Calu3 (cell line): Measurements from ENCODE around the gene CD44. TPM values are rescaled to one million over a fixed set of nuclear protein-coding genes. Genes with fewer than 3 reads are reported as not detected.

Experiments used
- BruUV-seq: library from RNA; stranded (reverse); fragments of 400-500 nt; replicated peaks from 2 replicates; lab custom pipeline; 2021; lab: Mats Ljungman, UMichigan
- CTCF ChIA-PET: fragments of 300-600 bp; sonication (Branson Sonifier 250); formaldehyde crosslinking; loops from one replicate; lab custom pipeline; 2022; ENCODE audit warnings: antibody characterized with exemption; lab: Charles Lee
- DNase-seq: peaks from one replicate; pipeline ENCODE4 v3.0.0; 2022
- H3K27ac Mint-ChIP-seq: one replicate; pipeline ENCODE4 v1.8.0; 2022; ENCODE audit warnings: mixed read lengths; ENCODE audit not compliant: unreplicated experiment
- H3K27me3 Mint-ChIP-seq: one replicate; pipeline ENCODE4 v1.8.0; 2022; ENCODE audit warnings: mixed read lengths; ENCODE audit not compliant: unreplicated experiment
- H3K36me3 Mint-ChIP-seq: one replicate; pipeline ENCODE4 v1.8.0; 2022; ENCODE audit warnings: mild to moderate bottlenecking, moderate library complexity, mixed read lengths; ENCODE audit not compliant: insufficient read depth, unreplicated experiment
- H3K4me1 Mint-ChIP-seq: one replicate; pipeline ENCODE4 v1.8.0; 2022; ENCODE audit warnings: mild to moderate bottlenecking, low read depth, mixed read lengths; ENCODE audit not compliant: unreplicated experiment
- H3K4me3 Mint-ChIP-seq: one replicate; pipeline ENCODE4 v1.8.0; 2022; ENCODE audit warnings: mild to moderate bottlenecking, low read depth, moderate library complexity, mixed read lengths; ENCODE audit not compliant: unreplicated experiment
- H3K9me3 Mint-ChIP-seq: one replicate; pipeline ENCODE4 v1.8.0; 2022; ENCODE audit warnings: low read depth, mixed read lengths; ENCODE audit not compliant: unreplicated experiment
- intact Hi-C: fragments of 100-400 bp; cut with micrococcal nuclease; formaldehyde crosslinking; loops from one replicate; pipeline ENCODE4 v1.10.0; 2022; ENCODE audit not compliant: unreplicated experiment
- total RNA-seq: library from RNA; stranded (reverse); gene quantifications from 2 replicates; pipeline ENCODE4 v1.2.3, GENCODE V29; 2022
- TF ChIP-seq, protein P1 (sequence below): fragments of 200-600 bp; IDR thresholded peaks from one replicate; pipeline ENCODE4 v1.8.0; 2022; ENCODE audit warnings: antibody characterized with exemption; ENCODE audit not compliant: unreplicated experiment

CD44 gene
- total RNA-seq, 1 experiment from 2014 or later = 1,189 TPM

DNA sequence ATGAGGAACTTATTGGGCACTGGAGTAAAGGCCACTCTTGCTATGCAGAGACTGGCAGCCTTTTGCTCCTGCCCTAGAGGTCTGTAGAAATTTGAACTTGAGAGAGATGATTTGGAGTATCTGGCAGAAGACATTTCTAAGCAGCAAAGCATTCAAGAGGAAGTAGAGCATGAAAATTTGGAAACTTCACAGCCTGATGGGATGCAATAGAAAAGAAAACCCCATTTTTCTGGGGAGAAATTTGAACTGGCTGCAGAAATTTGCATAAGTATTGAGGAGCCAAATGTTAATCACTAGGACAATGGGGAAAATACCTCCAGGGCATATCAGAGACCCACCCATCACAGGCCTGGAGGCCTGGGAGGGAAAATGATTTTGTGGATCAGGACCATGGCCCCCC is 29.9 kb upstream of the CD44 start:
- BruUV-seq = no TSS peak
- DNase-seq = no peak
- Mint-ChIP-seq H3K36me3 (no peaks in the 10 kb centered on the region), H3K4me3 (no peak overlapping the region), H3K27me3 (no peaks in the 10 kb centered on the region), H3K9me3 (no peaks in the 10 kb centered on the region), H3K27ac (no peak overlapping the region), H3K4me1 (peaks cover 14% of the 10 kb centered on the region)
- TF ChIP-seq, protein P1, sequence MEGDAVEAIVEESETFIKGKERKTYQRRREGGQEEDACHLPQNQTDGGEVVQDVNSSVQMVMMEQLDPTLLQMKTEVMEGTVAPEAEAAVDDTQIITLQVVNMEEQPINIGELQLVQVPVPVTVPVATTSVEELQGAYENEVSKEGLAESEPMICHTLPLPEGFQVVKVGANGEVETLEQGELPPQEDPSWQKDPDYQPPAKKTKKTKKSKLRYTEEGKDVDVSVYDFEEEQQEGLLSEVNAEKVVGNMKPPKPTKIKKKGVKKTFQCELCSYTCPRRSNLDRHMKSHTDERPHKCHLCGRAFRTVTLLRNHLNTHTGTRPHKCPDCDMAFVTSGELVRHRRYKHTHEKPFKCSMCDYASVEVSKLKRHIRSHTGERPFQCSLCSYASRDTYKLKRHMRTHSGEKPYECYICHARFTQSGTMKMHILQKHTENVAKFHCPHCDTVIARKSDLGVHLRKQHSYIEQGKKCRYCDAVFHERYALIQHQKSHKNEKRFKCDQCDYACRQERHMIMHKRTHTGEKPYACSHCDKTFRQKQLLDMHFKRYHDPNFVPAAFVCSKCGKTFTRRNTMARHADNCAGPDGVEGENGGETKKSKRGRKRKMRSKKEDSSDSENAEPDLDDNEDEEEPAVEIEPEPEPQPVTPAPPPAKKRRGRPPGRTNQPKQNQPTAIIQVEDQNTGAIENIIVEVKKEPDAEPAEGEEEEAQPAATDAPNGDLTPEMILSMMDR = no peak
- intact Hi-C loops = no loop called here
- CTCF ChIA-PET = no interaction called here

DNA sequence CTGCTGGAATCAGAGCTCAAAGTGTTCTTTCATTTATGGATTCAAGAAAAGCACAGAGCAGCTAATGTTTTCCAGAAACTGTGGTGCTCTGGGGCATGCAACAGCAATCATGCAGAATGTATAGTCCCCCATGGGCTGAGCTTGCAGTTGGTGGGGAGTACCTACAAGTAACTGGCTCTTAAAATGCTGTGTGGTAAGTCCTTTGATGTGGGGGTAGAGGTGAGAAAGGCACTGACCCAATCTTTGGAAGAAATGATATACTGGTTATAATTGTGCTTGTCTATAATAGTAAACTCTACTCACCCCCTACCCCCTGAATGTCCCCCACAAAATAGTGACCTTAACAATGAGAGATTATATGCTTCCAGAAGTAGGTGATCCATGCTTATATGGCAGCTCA is 29.1 kb upstream of the CD44 start:
- Mint-ChIP-seq H3K4me1 (peaks cover 14% of the 10 kb centered on the region), H3K27ac (no peak overlapping the region), H3K4me3 (no peak overlapping the region), H3K36me3 (no peaks in the 10 kb centered on the region), H3K27me3 (no peaks in the 10 kb centered on the region), H3K9me3 (no peaks in the 10 kb centered on the region)
- TF ChIP-seq, protein P1 = no peak
- DNase-seq = no peak
- BruUV-seq = no TSS peak
- CTCF ChIA-PET = no interaction called here
- intact Hi-C loops = no loop called here

GRCh38 chr11:35111161-35112055 is 27.6 kb upstream of the CD44 start:
- no peak overlapping the region for H3K27ac Mint-ChIP-seq
- H3K27me3 Mint-ChIP-seq = no peaks in the 10 kb centered on the region
- CTCF ChIA-PET = no interaction called here
- peak; percentile 7 for DNase-seq
- no peaks in the 10 kb centered on the region for H3K9me3 Mint-ChIP-seq
- peaks cover 14% of the 10 kb centered on the region for H3K4me1 Mint-ChIP-seq
- H3K4me3 Mint-ChIP-seq = no peak overlapping the region
- BruUV-seq = no TSS peak
- H3K36me3 Mint-ChIP-seq = no peaks in the 10 kb centered on the region
- TF ChIP-seq, protein P1 = no peak
- intact Hi-C loops = no loop called here

DNA sequence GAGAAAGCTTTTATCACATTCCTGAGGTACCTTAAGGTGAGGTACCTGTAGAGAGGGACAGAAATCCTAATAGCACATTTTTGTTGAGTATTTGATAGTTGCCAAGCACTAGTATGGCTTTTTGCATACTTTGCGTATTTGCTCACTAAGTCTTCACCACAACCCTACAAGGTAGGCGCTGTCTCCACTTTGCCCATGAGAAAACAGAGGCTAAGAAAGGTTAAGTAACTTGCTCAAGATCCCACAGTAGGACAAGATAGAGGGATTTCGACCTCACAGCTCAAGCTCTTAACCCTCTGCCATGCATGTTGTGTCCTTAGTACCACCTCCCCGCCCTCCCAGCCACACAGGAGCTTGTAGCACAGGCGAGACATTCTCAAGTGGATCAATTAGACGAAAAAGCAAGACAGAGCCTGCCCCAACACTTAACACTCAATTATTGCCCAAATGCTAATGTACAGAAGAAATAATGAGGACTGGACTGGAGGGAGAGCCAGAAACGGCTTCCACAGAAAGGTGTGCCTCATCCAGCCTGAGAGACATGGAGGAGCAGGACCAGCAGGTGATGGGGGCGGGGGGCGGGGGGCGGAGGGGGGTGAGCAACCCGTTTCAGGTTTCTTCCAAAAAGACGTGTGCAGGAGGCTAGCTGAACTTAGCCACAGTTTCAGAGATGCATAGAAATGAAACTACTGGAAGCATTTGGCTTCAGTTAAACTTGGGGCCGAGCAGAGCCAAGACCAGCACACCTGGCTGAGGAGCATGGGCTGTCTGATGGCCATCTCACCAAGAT is 26.7 kb upstream of the CD44 start:
- H3K27me3 Mint-ChIP-seq = no peaks in the 10 kb centered on the region
- DNase-seq = no peak
- intact Hi-C loops = no loop called here
- CTCF ChIA-PET = no interaction called here
- peaks cover 14% of the 10 kb centered on the region for H3K4me1 Mint-ChIP-seq
- no peak overlapping the region for H3K27ac Mint-ChIP-seq
- no peaks in the 10 kb centered on the region for H3K9me3 Mint-ChIP-seq
- H3K36me3 Mint-ChIP-seq = no peaks in the 10 kb centered on the region
- TF ChIP-seq, protein P1 = no peak
- no peak overlapping the region for H3K4me3 Mint-ChIP-seq
- BruUV-seq = no TSS peak
